Breast epithelium (tissue), 4 donors: ENCODE data around the gene MRFAP1L1. TPM values are rescaled to one million over a fixed set of nuclear protein-coding genes. Genes with fewer than 3 reads are reported as not detected.
A peak's percentile ranks its signal among the peaks of the same experiment; 100 is the strongest.

ENCODE experiments used
- DNase-seq, 2 donors: peaks; one replicate each; pipeline ENCODE4 v3.0.0-alpha.2; 2019; ENCODE audit warnings: low spot score in 2 of 2
- H3K27ac ChIP-seq, 2 donors: fragments of 200-600 bp; sonication (generic) in 1 of 2; one replicate each; pipeline ENCODE4 v1.5.1; 2016 to 2019; ENCODE audit warnings: mild to moderate bottlenecking in 1 of 2
- H3K27me3 ChIP-seq, 2 donors: fragments of 200-600 bp; sonication (generic) in 1 of 2; one replicate each; pipeline versions ENCODE4 v1.5.1 to v1.6.0; 2017 to 2019; ENCODE audit warnings: control low read depth in 1 of 2, mild to moderate bottlenecking in 1 of 2
- H3K36me3 ChIP-seq: fragments of 200-600 bp; one replicate; pipeline ENCODE4 v1.5.1; 2019
- H3K4me1 ChIP-seq, 2 donors: fragments of 200-600 bp; sonication (generic); one replicate each; pipeline ENCODE4 v1.5.1; 2016 to 2019; ENCODE audit warnings: control low read depth in 1 of 2
- H3K4me3 ChIP-seq, 3 donors: fragments of 200-600 bp; sonication (generic); 1 replicate in 2 of 3; 2 replicates in 1 of 3; pipeline ENCODE4 v1.5.1; 2016 to 2019; ENCODE audit warnings: mild to moderate bottlenecking in 3 of 3, moderate library complexity in 2 of 3
- H3K9me3 ChIP-seq, 2 donors: fragments of 200-600 bp; sonication (generic) in 1 of 2; one replicate each; pipeline ENCODE4 v1.5.1; 2016 to 2019; ENCODE audit warnings: control low read depth in 1 of 2
- CTCF ChIP-seq, 3 donors: fragments of 450-650 bp; IDR thresholded peaks; one replicate each; pipeline ENCODE4 v1.5.1; 2016 to 2017; ENCODE audit warnings: antibody characterized with exemption in 3 of 3, mild to moderate bottlenecking in 3 of 3, moderate library complexity in 3 of 3
- POLR2A ChIP-seq: fragments of 450-650 bp; IDR thresholded peaks from one replicate; pipeline ENCODE4 v1.6.1; 2016; ENCODE audit warnings: antibody characterized with exemption, mild to moderate bottlenecking, moderate library complexity
- POLR2AphosphoS5 ChIP-seq, 3 donors: sonication (generic); formaldehyde crosslinking; IDR thresholded peaks; one replicate each; pipeline ENCODE4 v1.6.1; 2017; ENCODE audit warnings: antibody characterized with exemption in 3 of 3
- intact Hi-C: fragments of 100-400 bp; cut with DNase I; formaldehyde crosslinking; loops from one replicate; pipeline ENCODE4 v1.15.1; 2023; ENCODE audit warnings: low total_unique reads
- total RNA-seq, 3 donors: library from RNA; depleted of rRNA; stranded (reverse); fragments of >200 nt; gene quantifications; one replicate each; pipeline ENCODE4 v1.1.0, GENCODE V29; 2016

The MRFAP1L1 gene
- total RNA-seq, 3 donors from 2014 or later: 48.0 to 78.0 (median 70.1) TPM

GRCh38 chr4:6688879-6689505, 20.7 kb downstream of the MRFAP1L1 start:
- Histone ChIP-seq H3K4me1 (peaks cover 6 to 9% of the 10 kb centered on the region in 2 donors), H3K9me3 (no peaks in the 10 kb centered on the region), H3K4me3 (peak overlapping the region in 2 of 3 donors; percentile 6 to 47), H3K27ac (peak overlapping the region; percentile 89), H3K27me3 (no peaks in the 10 kb centered on the region), H3K36me3 (no peaks in the 10 kb centered on the region)
- DNase-seq: peak; percentile 82 to 83
- intact Hi-C loops: no loop called here
- peak in 2 of 3 donors; percentile 28 to 34 for TF ChIP-seq POLR2AphosphoS5 (IDR thresholded peaks at IDR 0.05)
- no peak for TF ChIP-seq CTCF (IDR thresholded peaks at IDR 0.05)

GRCh38 chr4:6687947-6688878, 21.5 kb downstream of the MRFAP1L1 start:
- Histone ChIP-seq H3K27ac (peak overlapping the region; percentile 89), H3K4me3 (peak overlapping the region in 2 of 3 donors; percentile 6 to 47), H3K9me3 (no peaks in the 10 kb centered on the region), H3K36me3 (no peaks in the 10 kb centered on the region), H3K4me1 (peaks cover 6 to 9% of the 10 kb centered on the region in 2 donors), H3K27me3 (no peaks in the 10 kb centered on the region)
- TF ChIP-seq POLR2A (no peak), CTCF (IDR thresholded peaks at IDR 0.05) (peak; percentile 9 to 62 (median 58)), POLR2AphosphoS5 (IDR thresholded peaks at IDR 0.05) (no peak)
- intact Hi-C loops: no loop called here
- DNase-seq: peak; percentile 62 to 79

- Histone ChIP-seq H3K27me3 (no peaks in the 10 kb centered on the region), H3K4me3 (no peak overlapping the region), H3K9me3 (no peaks in the 10 kb centered on the region), H3K4me1 (peaks cover 6 to 9% of the 10 kb centered on the region in 2 donors), H3K36me3 (no peaks in the 10 kb centered on the region), H3K27ac (no peak overlapping the region)
- TF ChIP-seq CTCF (IDR thresholded peaks at IDR 0.05): no peak
- no peak for TF ChIP-seq POLR2AphosphoS5 (IDR thresholded peaks at IDR 0.05)
- no peak for TF ChIP-seq POLR2A
- DNase-seq: no peak
- intact Hi-C loops: no loop called here
Measured at GRCh38 chr4:6686104-6686787, 23.4 kb downstream of the MRFAP1L1 start.

GRCh38 chr4:6684656-6685055, 25.0 kb downstream of the MRFAP1L1 start:
- Histone ChIP-seq H3K36me3 (no peaks in the 10 kb centered on the region), H3K9me3 (no peaks in the 10 kb centered on the region), H3K4me1 (peaks cover 6 to 9% of the 10 kb centered on the region in 2 donors), H3K4me3 (no peak overlapping the region), H3K27me3 (no peaks in the 10 kb centered on the region), H3K27ac (no peak overlapping the region)
- TF ChIP-seq CTCF (IDR thresholded peaks at IDR 0.05): no peak
- no peak for TF ChIP-seq POLR2AphosphoS5 (IDR thresholded peaks at IDR 0.05)
- TF ChIP-seq POLR2A: no peak
- intact Hi-C loops: loop anchor here (1.0 kb wide), 1 partner anchor 20 kb away; no protein-coding TSS in a partner anchor
- DNase-seq: no peak
